GM12801 (cell line): ENCODE measurements around the gene HINFP.

Source experiments
- CTCF ChIP-seq: IDR thresholded peaks from one replicate; pipeline ENCODE4 v1.5.1; 2011; ENCODE audit warnings: control low read depth; ENCODE audit not compliant: insufficient read length; ENCODE audit errors: extremely low read depth

The HINFP gene

GRCh38 chr11:119121008-119121810 lies at the start of gene HINFP:
HINFP (plus strand) TSS chr11:119121580; CDS start chr11:119126945, 5,365 bp downstream.
- TF ChIP-seq CTCF: no peak

- no peak for TF ChIP-seq CTCF
Observed at GRCh38 chr11:119077839-119078238, 43.5 kb upstream of the HINFP start.

GRCh38 chr11:119078675-119079420 lies 42.5 kb upstream of the HINFP start:
- TF ChIP-seq CTCF: no peak

GRCh38 chr11:119081682-119082260 lies 39.6 kb upstream of the HINFP start:
- no peak for TF ChIP-seq CTCF

- no peak for TF ChIP-seq CTCF
Observed at GRCh38 chr11:119084663-119085436, 36.5 kb upstream of the HINFP start, which contains the start of gene HMBS. HMBS (plus strand) TSS chr11:119084881; CDS start chr11:119085034, 153 bp downstream.

GRCh38 chr11:119085437-119085847 lies 35.9 kb upstream of the HINFP start:
- no peak for TF ChIP-seq CTCF
